K562 (cell line): ENCODE measurements around the gene ACSS1. TPM values are rescaled to one million over a fixed set of nuclear protein-coding genes. Genes with fewer than 3 reads are reported as not detected.
A peak's percentile ranks its signal among the peaks of the same experiment; 100 is the strongest.

ENCODE experiments used
- CXXC5 ChIP-seq: fragments of 250-450 bp; sonication (Bioruptor Pico); IDR thresholded peaks from 2 replicates; pipeline ENCODE4 v1.8.0; 2022; ENCODE audit warnings: inconsistent platforms, mild to moderate bottlenecking, moderate library complexity
- GTF2A2 ChIP-seq: IDR thresholded peaks from 2 replicates; pipeline ENCODE4 v1.6.1; 2016; ENCODE audit warnings: mild to moderate bottlenecking, missing genetic modification characterization, missing compliant biosample characterization
- SLC30A9 ChIP-seq: fragments of 250-450 bp; sonication (Bioruptor Pico); IDR thresholded peaks from 2 replicates; pipeline ENCODE4 v1.8.0; 2022; ENCODE audit warnings: mild to moderate bottlenecking, moderate library complexity
- polyA plus RNA-seq, 8 experiments: library from polyadenylated mRNA; depleted of rRNA in 4 of 8; stranded (reverse) in 5 of 8; unstranded in 3 of 8; fragments of >200 nt; fragmentation: Nextera tagmentation in 2 of 8; fragmentation: Illumina TruSeq in 1 of 8; extraction: Ambion mirVana in 2 of 8; extraction: Trizol in 1 of 8; gene quantifications; 2 replicates each; pipeline versions ENCODE4 v1.2.1 to v1.2.3, GENCODE V29; 2011 to 2014; ENCODE audit warnings: inconsistent platforms in 1 of 8, missing spikeins in 1 of 8
- total RNA-seq, 7 experiments: library from RNA; depleted of rRNA in 6 of 7; stranded (reverse); fragments of >200 nt in 6 of 7; fragmentation: Illumina TruSeq in 2 of 7; extraction: Trizol in 2 of 7; gene quantifications; 2 replicates each; pipeline versions ENCODE4 v1.2.1 to v1.2.3, GENCODE V29; 2011 to 2021; ENCODE audit warnings: low replicate concordance in 1 of 7
- TF ChIP-seq, protein P1 (sequence below), 2 experiments: IDR thresholded peaks in 1 of 2; conservative IDR thresholded peaks in 1 of 2; 2 replicates each; pipeline ENCODE4 v1.6.1; 2016; ENCODE audit warnings: low read depth in 2 of 2, mild to moderate bottlenecking in 1 of 2, missing compliant biosample characterization in 1 of 2, missing genetic modification characterization in 1 of 2, moderate library complexity in 1 of 2
- TF ChIP-seq, protein P2 (sequence below): fragments of 250-450 bp; sonication (Bioruptor Pico); IDR thresholded peaks from 2 replicates; pipeline ENCODE4 v1.8.0; 2021; ENCODE audit warnings: borderline replicate concordance, mild to moderate bottlenecking, moderate library complexity; ENCODE audit not compliant: poor library complexity, severe bottlenecking
- TF ChIP-seq, protein P3 (sequence below): fragments of 250-450 bp; sonication (Bioruptor Pico); IDR thresholded peaks from 2 replicates; pipeline ENCODE4 v1.5.0; 2022; ENCODE audit warnings: mild to moderate bottlenecking
- TF ChIP-seq, protein P4 (sequence below), 3 experiments: IDR thresholded peaks in 2 of 3; conservative IDR thresholded peaks in 1 of 3; 2 replicates each; pipeline ENCODE4 v1.5.1; 2011 to 2012; ENCODE audit warnings: low read length in 3 of 3, mild to moderate bottlenecking in 3 of 3, control low read depth in 2 of 3, improper control_type of control experiment in 1 of 3, inconsistent platforms in 1 of 3, low read depth in 1 of 3, mixed read lengths in 1 of 3, moderate library complexity in 1 of 3; ENCODE audit not compliant: insufficient read depth in 2 of 3

Gene ACSS1
- total and polyA plus RNA-seq, 9 of the 15 experiments (the other 6 are each of a cell fraction or from before 2014, with no cell fraction given): 0.07 to 2.1 (median 0.27) TPM; not detected in 3

DNA sequence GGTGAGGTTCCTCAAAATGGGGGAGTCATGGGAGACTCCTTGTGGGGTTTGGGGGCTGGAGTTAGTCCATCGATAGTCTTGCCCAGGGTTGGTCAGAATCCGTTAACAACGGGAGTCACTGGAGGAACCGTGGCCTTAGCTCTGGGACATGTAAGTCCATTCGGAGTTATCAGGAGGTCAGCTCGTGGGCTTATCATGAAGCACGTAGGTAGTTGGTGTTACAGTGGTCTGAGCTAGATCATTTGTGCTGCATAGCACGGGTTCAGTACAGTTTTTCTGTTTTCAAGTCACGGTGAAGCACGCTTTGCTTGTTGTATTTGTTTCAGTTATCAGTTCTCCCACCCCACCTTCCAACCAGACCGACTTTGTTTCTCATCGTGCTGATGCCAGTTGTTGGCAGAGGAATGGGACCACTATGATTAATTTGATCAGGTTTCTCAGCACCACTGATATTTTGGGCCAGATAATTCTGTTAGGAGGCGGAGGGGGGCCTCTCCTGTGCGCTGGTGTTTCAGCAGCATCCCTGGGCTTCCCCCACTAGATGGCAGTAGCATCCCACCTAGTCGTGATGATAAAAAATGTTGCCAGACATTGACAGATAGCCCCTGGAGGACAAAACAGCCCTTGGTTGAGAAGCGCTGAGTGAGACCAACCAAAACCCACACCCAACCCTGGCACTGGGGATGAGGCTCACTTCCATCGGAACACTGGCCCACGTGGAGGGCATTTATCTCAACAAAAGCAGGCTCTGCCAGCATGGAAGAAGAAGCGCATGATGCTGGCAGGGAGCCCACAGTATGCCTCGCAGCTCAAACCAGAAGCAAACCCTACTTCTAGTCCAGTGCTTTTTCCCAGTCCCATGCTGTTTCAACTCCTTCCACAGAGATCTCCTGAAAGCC lies 63.2 kb downstream of the ACSS1 start (continued):
- TF ChIP-seq, protein P1, sequence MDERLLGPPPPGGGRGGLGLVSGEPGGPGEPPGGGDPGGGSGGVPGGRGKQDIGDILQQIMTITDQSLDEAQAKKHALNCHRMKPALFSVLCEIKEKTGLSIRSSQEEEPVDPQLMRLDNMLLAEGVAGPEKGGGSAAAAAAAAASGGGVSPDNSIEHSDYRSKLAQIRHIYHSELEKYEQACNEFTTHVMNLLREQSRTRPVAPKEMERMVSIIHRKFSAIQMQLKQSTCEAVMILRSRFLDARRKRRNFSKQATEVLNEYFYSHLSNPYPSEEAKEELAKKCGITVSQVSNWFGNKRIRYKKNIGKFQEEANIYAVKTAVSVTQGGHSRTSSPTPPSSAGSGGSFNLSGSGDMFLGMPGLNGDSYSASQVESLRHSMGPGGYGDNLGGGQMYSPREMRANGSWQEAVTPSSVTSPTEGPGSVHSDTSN (CRISPR knock-in tag; IDR thresholded peaks at IDR 0.05; ENCODE audit: low read depth): peak; percentile 51; the same call in 1 of the 2 replicates
- TF ChIP-seq, protein P1 (tag; conservative IDR thresholded peaks at IDR 0.05; ENCODE audit: low read depth): peak; percentile 94
- TF ChIP-seq, protein P2, sequence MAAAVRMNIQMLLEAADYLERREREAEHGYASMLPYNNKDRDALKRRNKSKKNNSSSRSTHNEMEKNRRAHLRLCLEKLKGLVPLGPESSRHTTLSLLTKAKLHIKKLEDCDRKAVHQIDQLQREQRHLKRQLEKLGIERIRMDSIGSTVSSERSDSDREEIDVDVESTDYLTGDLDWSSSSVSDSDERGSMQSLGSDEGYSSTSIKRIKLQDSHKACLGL (CRISPR knock-in tag): no peak
- TF ChIP-seq CXXC5 (CRISPR knock-in tag): no peak
- no peak for TF ChIP-seq GTF2A2 (tag)
- TF ChIP-seq, protein P3, sequence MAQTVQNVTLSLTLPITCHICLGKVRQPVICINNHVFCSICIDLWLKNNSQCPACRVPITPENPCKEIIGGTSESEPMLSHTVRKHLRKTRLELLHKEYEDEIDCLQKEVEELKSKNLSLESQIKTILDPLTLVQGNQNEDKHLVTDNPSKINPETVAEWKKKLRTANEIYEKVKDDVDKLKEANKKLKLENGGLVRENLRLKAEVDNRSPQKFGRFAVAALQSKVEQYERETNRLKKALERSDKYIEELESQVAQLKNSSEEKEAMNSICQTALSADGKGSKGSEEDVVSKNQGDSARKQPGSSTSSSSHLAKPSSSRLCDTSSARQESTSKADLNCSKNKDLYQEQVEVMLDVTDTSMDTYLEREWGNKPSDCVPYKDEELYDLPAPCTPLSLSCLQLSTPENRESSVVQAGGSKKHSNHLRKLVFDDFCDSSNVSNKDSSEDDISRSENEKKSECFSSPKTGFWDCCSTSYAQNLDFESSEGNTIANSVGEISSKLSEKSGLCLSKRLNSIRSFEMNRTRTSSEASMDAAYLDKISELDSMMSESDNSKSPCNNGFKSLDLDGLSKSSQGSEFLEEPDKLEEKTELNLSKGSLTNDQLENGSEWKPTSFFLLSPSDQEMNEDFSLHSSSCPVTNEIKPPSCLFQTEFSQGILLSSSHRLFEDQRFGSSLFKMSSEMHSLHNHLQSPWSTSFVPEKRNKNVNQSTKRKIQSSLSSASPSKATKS (CRISPR knock-in tag): no peak
- TF ChIP-seq, protein P4, sequence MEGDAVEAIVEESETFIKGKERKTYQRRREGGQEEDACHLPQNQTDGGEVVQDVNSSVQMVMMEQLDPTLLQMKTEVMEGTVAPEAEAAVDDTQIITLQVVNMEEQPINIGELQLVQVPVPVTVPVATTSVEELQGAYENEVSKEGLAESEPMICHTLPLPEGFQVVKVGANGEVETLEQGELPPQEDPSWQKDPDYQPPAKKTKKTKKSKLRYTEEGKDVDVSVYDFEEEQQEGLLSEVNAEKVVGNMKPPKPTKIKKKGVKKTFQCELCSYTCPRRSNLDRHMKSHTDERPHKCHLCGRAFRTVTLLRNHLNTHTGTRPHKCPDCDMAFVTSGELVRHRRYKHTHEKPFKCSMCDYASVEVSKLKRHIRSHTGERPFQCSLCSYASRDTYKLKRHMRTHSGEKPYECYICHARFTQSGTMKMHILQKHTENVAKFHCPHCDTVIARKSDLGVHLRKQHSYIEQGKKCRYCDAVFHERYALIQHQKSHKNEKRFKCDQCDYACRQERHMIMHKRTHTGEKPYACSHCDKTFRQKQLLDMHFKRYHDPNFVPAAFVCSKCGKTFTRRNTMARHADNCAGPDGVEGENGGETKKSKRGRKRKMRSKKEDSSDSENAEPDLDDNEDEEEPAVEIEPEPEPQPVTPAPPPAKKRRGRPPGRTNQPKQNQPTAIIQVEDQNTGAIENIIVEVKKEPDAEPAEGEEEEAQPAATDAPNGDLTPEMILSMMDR (IDR thresholded peaks at IDR 0.05 in 2 of 3, conservative IDR thresholded peaks at IDR 0.05 in 1 of 3; ENCODE audit: insufficient read depth in 2 of 3, low read depth in 1 of 3, low read length in 3 of 3): peak; percentile 80 to 89 (median 81)
- no peak for TF ChIP-seq SLC30A9 (CRISPR knock-in tag)
